Measurements from ENCODE around the gene ZMIZ2. TPM values are rescaled to one million over a fixed set of nuclear protein-coding genes. Genes with fewer than 3 reads are reported as not detected.

ZMIZ2 gene
- total RNA-seq, 2 experiments from 2014 or later: 103 to 120 TPM

- no peaks in the 10 kb centered on the region for H3K27me3 Mint-ChIP-seq
- H3K4me1 Mint-ChIP-seq: peaks cover 26% of the 10 kb centered on the region
- CTCF ChIA-PET: no interaction called here
- DNase-seq: no peak
- ATAC-seq: no peak
- no peak overlapping the region for H3K4me3 Mint-ChIP-seq
- H3K36me3 Mint-ChIP-seq: peaks cover 6% of the 10 kb centered on the region
- H3K9me3 Mint-ChIP-seq (ENCODE audit: low read depth): no peaks in the 10 kb centered on the region
- no peak overlapping the region for H3K27ac Mint-ChIP-seq
Observed at GRCh38 chr7:44755698-44756627, 7.3 kb downstream of the ZMIZ2 start.

- peaks cover 18% of the 10 kb centered on the region for H3K4me1 Mint-ChIP-seq
- H3K27me3 Mint-ChIP-seq: no peaks in the 10 kb centered on the region
- H3K4me3 Mint-ChIP-seq: no peak overlapping the region
- peaks cover 7% of the 10 kb centered on the region for H3K36me3 Mint-ChIP-seq
- no peaks in the 10 kb centered on the region for H3K9me3 Mint-ChIP-seq (ENCODE audit: low read depth)
- no peak overlapping the region for H3K27ac Mint-ChIP-seq
- DNase-seq: no peak
- no peak for ATAC-seq
- CTCF ChIA-PET: no interaction called here
Observed at GRCh38 chr7:44756904-44757303, 8.3 kb downstream of the ZMIZ2 start.

GRCh38 chr7:44757311-44757710 is 8.7 kb downstream of the ZMIZ2 start:
- H3K27ac Mint-ChIP-seq: no peak overlapping the region
- CTCF ChIA-PET: interaction anchor here (0.8 kb wide), 1 partner anchor 168 kb away, joined by 5 read pairs; no protein-coding TSS in a partner anchor
- peaks cover 17% of the 10 kb centered on the region for H3K4me1 Mint-ChIP-seq
- peaks cover 8% of the 10 kb centered on the region for H3K36me3 Mint-ChIP-seq
- ATAC-seq (no peak), DNase-seq (no peak)
- no peaks in the 10 kb centered on the region for H3K9me3 Mint-ChIP-seq (ENCODE audit: low read depth)
- no peak overlapping the region for H3K4me3 Mint-ChIP-seq
- no peaks in the 10 kb centered on the region for H3K27me3 Mint-ChIP-seq

- H3K9me3 Mint-ChIP-seq (ENCODE audit: low read depth): no peaks in the 10 kb centered on the region
- H3K36me3 Mint-ChIP-seq: peaks cover 8% of the 10 kb centered on the region
- ATAC-seq (no peak), DNase-seq (no peak)
- H3K4me1 Mint-ChIP-seq: peaks cover 12% of the 10 kb centered on the region
- no peak overlapping the region for H3K4me3 Mint-ChIP-seq
- CTCF ChIA-PET: interaction anchor here (0.8 kb wide), 1 partner anchor 169 kb away, joined by 5 read pairs; no protein-coding TSS in a partner anchor
- no peaks in the 10 kb centered on the region for H3K27me3 Mint-ChIP-seq
- H3K27ac Mint-ChIP-seq: no peak overlapping the region
Observed at GRCh38 chr7:44757739-44758138, 9.1 kb downstream of the ZMIZ2 start.

- Mint-ChIP-seq H3K36me3 (peaks cover 14% of the 10 kb centered on the region), H3K4me3 (no peak overlapping the region), H3K27me3 (no peaks in the 10 kb centered on the region), H3K4me1 (peaks cover 8% of the 10 kb centered on the region), H3K27ac (no peak overlapping the region), H3K9me3 (ENCODE audit: low read depth) (no peaks in the 10 kb centered on the region)
- no peak for ATAC-seq
- CTCF ChIA-PET: no interaction called here
- DNase-seq: no peak
Observed at GRCh38 chr7:44759246-44759645, 10.6 kb downstream of the ZMIZ2 start.

GRCh38 chr7:44760034-44760580 is 11.5 kb downstream of the ZMIZ2 start:
- no peak overlapping the region for H3K4me3 Mint-ChIP-seq
- H3K36me3 Mint-ChIP-seq: peaks cover 18% of the 10 kb centered on the region
- H3K4me1 Mint-ChIP-seq: peaks cover 1% of the 10 kb centered on the region
- no peaks in the 10 kb centered on the region for H3K9me3 Mint-ChIP-seq (ENCODE audit: low read depth)
- CTCF ChIA-PET: no interaction called here
- ATAC-seq (no peak), DNase-seq (no peak)
- no peak overlapping the region for H3K27ac Mint-ChIP-seq
- no peaks in the 10 kb centered on the region for H3K27me3 Mint-ChIP-seq

- no peak for ATAC-seq
- H3K27me3 Mint-ChIP-seq: no peaks in the 10 kb centered on the region
- no peak for DNase-seq
- no peaks in the 10 kb centered on the region for H3K9me3 Mint-ChIP-seq (ENCODE audit: low read depth)
- no peaks in the 10 kb centered on the region for H3K4me1 Mint-ChIP-seq
- H3K36me3 Mint-ChIP-seq: peaks cover 22% of the 10 kb centered on the region
- CTCF ChIA-PET: interaction anchor here (0.7 kb wide), 1 partner anchor 8 kb away, joined by 3 read pairs; no protein-coding TSS in a partner anchor
- H3K27ac Mint-ChIP-seq: no peak overlapping the region
- no peak overlapping the region for H3K4me3 Mint-ChIP-seq
Observed at GRCh38 chr7:44761207-44762161, 12.8 kb downstream of the ZMIZ2 start.

GRCh38 chr7:44762300-44762699 is 13.7 kb downstream of the ZMIZ2 start:
- no peak overlapping the region for H3K27ac Mint-ChIP-seq
- CTCF ChIA-PET: interaction anchor here (0.5 to 0.7 kb wide), 2 partner anchors 9 to 17 kb away, joined by 3 read pairs; no protein-coding TSS in a partner anchor
- no peak for ATAC-seq

GRCh38 chr7:44762726-44763522 is 14.3 kb downstream of the ZMIZ2 start:
- Mint-ChIP-seq H3K27ac (no peak overlapping the region), H3K36me3 (peaks cover 24% of the 10 kb centered on the region), H3K4me1 (peaks cover 6% of the 10 kb centered on the region), H3K27me3 (no peaks in the 10 kb centered on the region), H3K4me3 (no peak overlapping the region), H3K9me3 (ENCODE audit: low read depth) (no peaks in the 10 kb centered on the region)
- DNase-seq (no peak), ATAC-seq (no peak)
- CTCF ChIA-PET: interaction anchor here (0.5 to 1.3 kb wide), 2 partner anchors 9 to 18 kb away, joined by 3 read pairs; no protein-coding TSS in a partner anchor

More at GRCh38 chr7:44762300-44762699, 13.7 kb downstream of the ZMIZ2 start:
- Mint-ChIP-seq H3K36me3 (peaks cover 26% of the 10 kb centered on the region), H3K27me3 (no peaks in the 10 kb centered on the region), H3K9me3 (ENCODE audit: low read depth) (no peaks in the 10 kb centered on the region), H3K4me3 (no peak overlapping the region), H3K4me1 (no peaks in the 10 kb centered on the region)
- no peak for DNase-seq

- CTCF ChIA-PET: interaction anchor here (1.3 kb wide), 1 partner anchor 8 kb away, joined by 3 read pairs; no protein-coding TSS in a partner anchor
- peaks cover 17% of the 10 kb centered on the region for H3K4me1 Mint-ChIP-seq
- no peak overlapping the region for H3K4me3 Mint-ChIP-seq
- ATAC-seq: no peak
- no peaks in the 10 kb centered on the region for H3K27me3 Mint-ChIP-seq
- H3K36me3 Mint-ChIP-seq: peaks cover 25% of the 10 kb centered on the region
- no peak overlapping the region for H3K27ac Mint-ChIP-seq
- no peaks in the 10 kb centered on the region for H3K9me3 Mint-ChIP-seq (ENCODE audit: low read depth)
- DNase-seq: no peak
Observed at GRCh38 chr7:44764081-44764480, 15.4 kb downstream of the ZMIZ2 start.

- H3K36me3 Mint-ChIP-seq: peaks cover 24% of the 10 kb centered on the region
- CTCF ChIA-PET: no interaction called here
- no peak for ATAC-seq
Observed at GRCh38 chr7:44764665-44765578, 16.3 kb downstream of the ZMIZ2 start.

More at GRCh38 chr7:44764665-44765578, 16.3 kb downstream of the ZMIZ2 start:
- no peak for DNase-seq
- H3K27me3 Mint-ChIP-seq: no peaks in the 10 kb centered on the region
- H3K4me3 Mint-ChIP-seq: no peak overlapping the region
- H3K27ac Mint-ChIP-seq: no peak overlapping the region
- H3K4me1 Mint-ChIP-seq: peaks cover 26% of the 10 kb centered on the region
- H3K9me3 Mint-ChIP-seq (ENCODE audit: low read depth): no peaks in the 10 kb centered on the region
